Stomach (tissue), 4 donors: ENCODE results near the gene PDLIM7.

Experiments
- CTCF ChIP-seq, 7 experiments: fragments of 450-650 bp in 4 of 7; fragments of 200-600 bp in 3 of 7; sonication (generic) in 3 of 7; IDR thresholded peaks; one replicate each; pipeline ENCODE4 v1.5.1; 2016 to 2019; ENCODE audit warnings: antibody characterized with exemption in 7 of 7, control low read depth in 2 of 7, mild to moderate bottlenecking in 1 of 7
- EP300 ChIP-seq: sonication (generic); formaldehyde crosslinking; IDR thresholded peaks from one replicate; pipeline ENCODE4 v1.6.1; 2017; ENCODE audit warnings: antibody characterized with exemption
- POLR2A ChIP-seq, 4 donors: fragments of 450-650 bp; IDR thresholded peaks; one replicate each; pipeline ENCODE4 v1.6.1; 2016; ENCODE audit warnings: antibody characterized with exemption in 4 of 4, control low read depth in 2 of 4, mild to moderate bottlenecking in 1 of 4, moderate library complexity in 1 of 4
- POLR2AphosphoS5 ChIP-seq, 3 donors: sonication (generic); formaldehyde crosslinking; IDR thresholded peaks; one replicate each; pipeline ENCODE4 v1.6.1; 2016; ENCODE audit warnings: antibody characterized with exemption in 3 of 3

DNA sequence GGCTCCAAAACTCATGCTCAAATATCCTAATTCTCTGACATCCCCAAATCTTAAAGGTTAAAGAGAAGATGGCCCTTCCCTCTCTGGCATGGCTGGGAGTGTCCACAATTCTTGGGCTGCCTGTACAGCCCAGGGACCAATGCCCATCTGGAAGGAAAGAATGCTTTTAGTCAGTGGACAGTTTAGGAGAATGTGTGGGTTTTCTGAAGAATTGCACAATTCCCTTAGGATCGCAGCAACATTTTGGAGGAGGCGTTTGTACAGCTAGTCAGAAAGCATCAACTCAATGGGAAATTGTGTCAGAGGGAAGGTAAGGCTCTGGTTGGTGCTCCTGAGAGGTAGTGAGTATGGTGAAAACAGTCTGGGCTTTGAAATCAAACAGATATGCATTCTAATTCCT, 42.0 kb upstream of the PDLIM7 start:
- TF ChIP-seq POLR2A (IDR thresholded peaks at IDR 0.05) = no peak
- TF ChIP-seq CTCF (IDR thresholded peaks at IDR 0.05) = no peak
- no peak for TF ChIP-seq EP300
- TF ChIP-seq POLR2AphosphoS5 (IDR thresholded peaks at IDR 0.05) = no peak
